ENCODE measurements around the gene RAD51C.
"Not testable (repeated sequence)": the region's sequence is repeated elsewhere in the genome, so short reads cannot be mapped to it uniquely, and the experiment has no call there.

RAD51C gene

GRCh38 chr17:58692239-58693055 lies at the start of gene RAD51C:
Gene RAD51C, plus strand, starts transcription at chr17:58692602. Its CDS starts 42 bp downstream, at chr17:58692644.
- peak; percentile 84 for DNase-seq (ENCODE audit: low read depth)

GRCh38 chr17:58643147-58643546 lies 49.3 kb upstream of the RAD51C start:
- DNase-seq (ENCODE audit: low read depth) = no peak

GRCh38 chr17:58648236-58648635 lies 44.2 kb upstream of the RAD51C start:
- no peak for DNase-seq (ENCODE audit: low read depth)

- DNase-seq (ENCODE audit: low read depth) = not testable (repeated sequence)
Measured at GRCh38 chr17:58657962-58658803, 34.2 kb upstream of the RAD51C start.

GRCh38 chr17:58658804-58659713 lies 33.3 kb upstream of the RAD51C start:
- DNase-seq (ENCODE audit: low read depth) = peak; percentile 76

- not testable (repeated sequence) for DNase-seq (ENCODE audit: low read depth)
Measured at GRCh38 chr17:58659714-58660084, 32.7 kb upstream of the RAD51C start.

- DNase-seq (ENCODE audit: low read depth) = no peak
Measured at GRCh38 chr17:58660621-58661020, 31.8 kb upstream of the RAD51C start.

GRCh38 chr17:58661499-58661898 lies 30.9 kb upstream of the RAD51C start:
- DNase-seq (ENCODE audit: low read depth) = no peak

GRCh38 chr17:58664302-58664701 lies 28.1 kb upstream of the RAD51C start:
- no peak for DNase-seq (ENCODE audit: low read depth)

- DNase-seq (ENCODE audit: low read depth) = no peak
Measured at GRCh38 chr17:58665946-58666857, 26.2 kb upstream of the RAD51C start.

GRCh38 chr17:58666858-58667267 lies 25.5 kb upstream of the RAD51C start:
- DNase-seq (ENCODE audit: low read depth) = peak; percentile 25

- DNase-seq (ENCODE audit: low read depth) = no peak
Measured at GRCh38 chr17:58667934-58668597, 24.3 kb upstream of the RAD51C start.

- DNase-seq (ENCODE audit: low read depth) = no peak
Measured at GRCh38 chr17:58668598-58668935, 23.8 kb upstream of the RAD51C start.

GRCh38 chr17:58669853-58670252 lies 22.5 kb upstream of the RAD51C start:
- no peak for DNase-seq (ENCODE audit: low read depth)

- no peak for DNase-seq (ENCODE audit: low read depth)
Measured at GRCh38 chr17:58671969-58672368, 20.4 kb upstream of the RAD51C start.

GRCh38 chr17:58677194-58677880 lies 15.1 kb upstream of the RAD51C start:
- DNase-seq (ENCODE audit: low read depth) = no peak

GRCh38 chr17:58678287-58678686 lies 14.1 kb upstream of the RAD51C start:
- not testable (repeated sequence) for DNase-seq (ENCODE audit: low read depth)

GRCh38 chr17:58679263-58680037 lies 13.0 kb upstream of the RAD51C start:
- no peak for DNase-seq (ENCODE audit: low read depth)

GRCh38 chr17:58680038-58680369 lies 12.4 kb upstream of the RAD51C start:
- no peak for DNase-seq (ENCODE audit: low read depth)
